Astrocyte of the spinal cord (primary cell): Measurements from ENCODE around the gene ABCA2.

Experiments used
- DNase-seq: peaks from one replicate; pipeline ENCODE4 v3.0.0; 2011; ENCODE audit warnings: low read depth, low spot score
- H3K4me3 ChIP-seq: 2 replicates; pipeline ENCODE4 v1.5.1; 2011; ENCODE audit warnings: low read depth, mild to moderate bottlenecking, low read length, moderate library complexity
- CTCF ChIP-seq: IDR thresholded peaks from 2 replicates; pipeline ENCODE4 v1.5.1; 2012; ENCODE audit warnings: low read depth, mild to moderate bottlenecking, low read length, inconsistent platforms
- in situ Hi-C: cut with HindIII; loops from 2 replicates; pipeline ENCODE4 v1.10.0; 2017; ENCODE audit warnings: low sequenced_read_pairs

Gene ABCA2

GRCh38 chr9:137027369-137028262 lies at the start of gene ABCA2:
Gene ABCA2 (minus strand): TSS chr9:137028237. CDS start chr9:137028140, 97 bp downstream.
- H3K4me3 ChIP-seq, result peak within 1 kb of the TSS; percentile 41
- in situ Hi-C loops, result loop anchor here (25.0 kb wide), 1 partner anchor 90 kb away; the partner anchor contains the start of genes C8G and FBXW5
- DNase-seq, result no peak
- TF ChIP-seq CTCF, result no peak

- H3K4me3 ChIP-seq, result peak within 1 kb of the TSS; percentile 58
- no peak for DNase-seq
- in situ Hi-C loops, result no loop called here
- TF ChIP-seq CTCF, result no peak
These were observed 49.1 kb upstream of the ABCA2 start, which contains the start of gene UAP1L1 for GRCh38 chr9:137077010-137077747. Gene UAP1L1 (plus strand): TSS chr9:137077517. CDS start chr9:137077533, 16 bp downstream.

- no peak for DNase-seq
- no peak overlapping the region for H3K4me3 ChIP-seq
- TF ChIP-seq CTCF, result no peak
- in situ Hi-C loops, result no loop called here
These were observed 48.6 kb upstream of the ABCA2 start for GRCh38 chr9:137076636-137077009.

- in situ Hi-C loops, result no loop called here
- no peak for DNase-seq
- H3K4me3 ChIP-seq, result no peak overlapping the region
- no peak for TF ChIP-seq CTCF
These were observed 47.3 kb upstream of the ABCA2 start for GRCh38 chr9:137075275-137075775.

GRCh38 chr9:137074657-137075274 lies 46.7 kb upstream of the ABCA2 start:
- no peak for DNase-seq
- in situ Hi-C loops, result no loop called here
- H3K4me3 ChIP-seq, result no peak overlapping the region
- TF ChIP-seq CTCF, result no peak

- in situ Hi-C loops, result no loop called here
- H3K4me3 ChIP-seq, result no peak overlapping the region
- no peak for TF ChIP-seq CTCF
- no peak for DNase-seq
These were observed 46.0 kb upstream of the ABCA2 start for GRCh38 chr9:137073992-137074399.
